Measurements from ENCODE around the gene LEFTY2. TPM values are rescaled to one million over a fixed set of nuclear protein-coding genes. Genes with fewer than 3 reads are reported as not detected.

Gene LEFTY2
- total and polyA plus RNA-seq, 2 of the 4 experiments (the other 2 are of a cell fraction): not detected

- Histone ChIP-seq H4K8ac (ENCODE audit: low read depth in 2 of 2, low read length in 2 of 2) (no peak overlapping the region), H3K9ac (ENCODE audit: low read depth, low read length) (no peak overlapping the region), H3K9me1 (ENCODE audit: insufficient read depth, low read length) (no peaks in the 10 kb centered on the region), H3K4ac (ENCODE audit: low read depth, low read length) (no peak overlapping the region), H3K79me1 (ENCODE audit: low read depth in 1 of 2, low read length in 2 of 2) (no peaks in the 10 kb centered on the region), H3K4me3 (ENCODE audit: insufficient read depth, low read depth, low read length) (no peak overlapping the region), H2AK9ac (replicated peaks; ENCODE audit: low read depth, low read length, poor library complexity) (no peak overlapping the region), H4K91ac (ENCODE audit: insufficient read depth, low read depth, low read length) (no peak overlapping the region), H3K23ac (ENCODE audit: low read depth, low read length) (no peak overlapping the region), H3K27ac (ENCODE audit: insufficient read depth, low read length) (no peak overlapping the region), H3K27me3 (ENCODE audit: control insufficient read depth, insufficient read depth, low read length) (peaks cover 3% of the 10 kb centered on the region; the same call in 1 of the 2 replicates), H2AFZ (replicated peaks; ENCODE audit: low read length, poor library complexity) (no peak overlapping the region), H4K5ac (ENCODE audit: low read depth, low read length) (no peak overlapping the region), H2BK15ac (ENCODE audit: low read depth, low read length) (no peak overlapping the region), H3K4me1 (ENCODE audit: control insufficient read depth, insufficient read depth, low read length) (peaks cover 1% of the 10 kb centered on the region; the same call in 1 of the 2 replicates), H3K9me3 (ENCODE audit: control insufficient read depth, insufficient read depth, low read length) (no peaks in the 10 kb centered on the region), H4K20me1 (ENCODE audit: insufficient read depth, low read length) (no peaks in the 10 kb centered on the region), H2BK120ac (ENCODE audit: low read depth, low read length) (no peak overlapping the region), H2BK5ac (ENCODE audit: low read depth, low read length, poor library complexity, severe bottlenecking) (no peak overlapping the region), H3K14ac (replicated peaks; ENCODE audit: low read depth, low read length) (no peak overlapping the region), H2BK20ac (ENCODE audit: low read depth, low read length) (no peak overlapping the region), H3K56ac (ENCODE audit: extremely low read depth, insufficient read depth, low read length) (no peak overlapping the region), H2AK5ac (ENCODE audit: low read depth, low read length) (no peak overlapping the region), H3K18ac (ENCODE audit: low read depth, low read length) (no peak overlapping the region), H3K36me3 (ENCODE audit: control insufficient read depth, insufficient read depth, low read length) (no peaks in the 10 kb centered on the region), H3K4me2 (ENCODE audit: low read depth, low read length) (no peak overlapping the region)
- CTCF ChIA-PET: no interaction called here
- POLR2A ChIA-PET (ENCODE audit: unreplicated experiment): no interaction called here
- ATAC-seq (ENCODE audit: low read depth) (no peak), DNase-seq (no peak)
- TF ChIP-seq RAD21 (IDR thresholded peaks at IDR 0.05; ENCODE audit: low read length): no peak
- TF ChIP-seq ELK1 (IDR thresholded peaks at IDR 0.05; ENCODE audit: borderline replicate concordance, low read depth, low read length): no peak
- no peak for TF ChIP-seq CTCF (conservative IDR thresholded peaks at IDR 0.05; ENCODE audit: low read depth, low read length)
- TF ChIP-seq MAZ (IDR thresholded peaks at IDR 0.05; ENCODE audit: borderline replicate concordance, low read depth, low read length): no peak
- TF ChIP-seq NFE2L2 (IDR thresholded peaks at IDR 0.05; ENCODE audit: low read depth, low read length): no peak
- TF ChIP-seq FOS (IDR thresholded peaks at IDR 0.05; ENCODE audit: low read depth, low read length): no peak
- no peak for TF ChIP-seq RCOR1 (IDR thresholded peaks at IDR 0.05; ENCODE audit: insufficient replicate concordance, low read length)
- TF ChIP-seq CEBPB (IDR thresholded peaks at IDR 0.05; ENCODE audit: low read depth, low read length): no peak
- TF ChIP-seq POLR2A (IDR thresholded peaks at IDR 0.05; ENCODE audit: low read depth, low read length): no peak
- no peak for TF ChIP-seq MXI1 (IDR thresholded peaks at IDR 0.05; ENCODE audit: borderline replicate concordance, low read depth, low read length)
- WGBS, 2 experiments (ENCODE audit: extremely low coverage in 2 of 2, insufficient read length in 1 of 2): no CpG with 5 or more reads among the region's 2 CpGs
- BruUV-seq (replicated peaks): no TSS peak
- intact Hi-C loops (cut with micrococcal nuclease): no loop called here
- dilution Hi-C loops (cut with HindIII; ENCODE audit: low sequenced_read_pairs, unreplicated experiment): no loop called here
- in situ Hi-C loops (cut with MboI; ENCODE audit: low sequenced_read_pairs): no loop called here
Measured at GRCh38 chr1:225908773-225909172, 32.2 kb downstream of the LEFTY2 start.
